Germinal center (tissue), 1 donor: Measurements from ENCODE around the gene CMTM5.
"Not testable (repeated sequence)": the region's sequence is repeated elsewhere in the genome, so short reads cannot be mapped to it uniquely, and the experiment has no call there.

Source experiments
- DNase-seq: peaks from one replicate; pipeline ENCODE4 v3.0.0; 2012; ENCODE audit warnings: mixed read lengths, low spot score

The CMTM5 gene

DNA sequence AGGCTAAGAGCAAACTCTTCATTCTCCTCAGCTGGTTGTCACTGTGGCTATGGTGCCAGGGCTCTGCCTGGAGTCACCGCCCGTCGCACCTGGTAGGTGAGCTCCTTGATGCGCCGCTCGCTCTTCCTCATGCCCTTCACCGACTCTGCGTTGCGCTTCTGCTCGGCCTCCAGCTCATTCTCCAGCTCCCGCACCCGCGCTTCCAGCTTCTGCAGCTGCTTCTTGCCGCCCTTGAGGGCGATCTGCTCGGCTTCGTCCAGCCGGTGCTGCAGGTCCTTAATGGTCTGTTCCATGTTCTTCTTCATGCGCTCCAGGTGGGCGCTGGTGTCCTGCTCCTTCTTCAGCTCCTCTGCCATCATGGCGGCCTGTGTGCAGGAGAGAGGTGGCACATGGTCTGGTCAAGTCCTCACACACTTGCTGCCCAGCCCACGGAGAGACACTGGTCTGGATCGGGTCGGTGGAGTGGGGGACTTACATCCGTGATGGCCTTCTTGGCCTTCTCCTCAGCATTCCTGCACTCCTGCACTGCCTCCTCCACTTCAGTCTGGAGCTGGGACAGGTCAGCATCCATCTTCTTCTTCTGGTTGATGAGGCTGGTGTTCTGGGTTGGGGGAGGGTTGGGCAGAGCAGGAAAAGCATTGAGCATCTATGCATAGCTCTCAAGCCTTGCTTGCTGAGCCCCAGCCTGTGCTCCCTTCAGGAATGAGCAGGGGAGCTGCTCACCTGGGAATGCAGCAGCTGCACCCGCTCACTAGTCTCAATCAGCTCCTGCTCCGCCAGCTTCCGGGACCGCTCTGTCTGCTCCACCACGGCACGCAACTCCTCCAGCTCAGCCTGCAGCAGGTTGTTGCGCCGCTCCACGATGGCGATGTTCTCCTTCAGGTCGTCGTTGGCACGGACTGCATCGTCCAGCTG lies 38.3 kb downstream of the CMTM5 start:
- no peak for DNase-seq

DNA sequence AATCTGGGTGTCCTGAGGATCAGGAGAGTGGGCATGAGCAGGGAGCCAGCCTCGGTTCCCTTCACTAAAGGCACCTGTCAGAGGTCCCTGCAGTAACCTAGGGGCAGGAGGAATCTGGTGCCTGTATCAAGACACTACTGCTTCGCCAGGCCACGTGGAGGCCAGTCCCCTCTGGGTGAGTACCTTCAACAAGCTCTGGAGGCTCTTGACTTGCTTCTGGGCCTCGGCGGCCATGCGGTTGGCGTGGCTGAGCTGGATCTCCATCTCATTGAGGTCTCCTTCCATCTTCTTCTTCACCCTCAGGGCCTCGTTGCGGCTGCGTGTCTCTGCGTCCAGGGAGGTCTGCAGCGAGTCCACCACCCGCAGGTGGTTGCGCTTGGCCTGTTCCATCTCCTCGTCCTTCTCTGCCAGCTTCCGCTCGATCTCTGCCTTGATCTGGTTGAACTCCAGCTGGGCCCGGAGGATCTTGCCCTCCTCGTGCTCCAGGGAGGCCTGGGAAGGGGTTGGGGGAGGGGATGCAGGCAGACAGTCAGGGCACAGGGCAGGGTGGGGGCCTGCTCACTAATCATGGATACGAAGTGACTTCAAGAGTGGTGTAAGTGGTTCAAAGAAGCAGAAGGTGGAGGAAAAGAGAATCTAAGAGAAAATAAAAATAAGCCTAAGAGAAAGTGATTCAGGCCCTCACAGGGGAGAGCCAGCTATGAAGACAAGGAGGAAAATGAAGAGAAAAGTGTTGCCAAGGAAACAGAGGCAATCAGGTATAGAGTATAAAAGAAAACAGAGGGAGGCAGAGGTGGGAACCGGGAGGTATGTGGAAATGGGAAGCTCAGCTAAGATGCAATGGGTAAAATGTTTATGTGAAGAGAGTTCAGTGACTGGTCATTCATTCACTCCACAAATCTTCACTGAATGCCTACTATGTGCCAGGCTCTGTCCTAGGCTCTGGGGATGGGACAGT lies 39.3 kb downstream of the CMTM5 start:
- DNase-seq: no peak

DNA sequence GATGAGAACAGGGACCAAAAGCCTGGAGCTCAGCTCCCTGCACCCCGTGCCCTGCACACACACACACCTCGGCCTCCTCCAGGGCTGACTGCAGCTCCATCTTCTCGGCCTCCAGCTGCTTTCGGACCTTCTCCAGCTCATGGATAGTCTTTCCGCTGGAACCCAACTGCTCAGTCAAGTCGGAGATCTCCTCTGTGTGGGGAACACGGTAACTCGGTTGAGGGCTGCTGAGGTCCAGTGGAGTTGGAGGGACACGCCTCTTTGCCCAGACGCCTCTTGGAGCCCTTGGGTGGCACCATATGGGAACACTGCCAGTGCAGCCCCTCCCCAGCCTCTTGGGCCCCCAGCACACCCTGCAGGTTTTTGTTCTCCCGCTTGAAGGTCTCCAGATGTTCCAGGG lies 40.0 kb downstream of the CMTM5 start:
- no peak for DNase-seq

DNA sequence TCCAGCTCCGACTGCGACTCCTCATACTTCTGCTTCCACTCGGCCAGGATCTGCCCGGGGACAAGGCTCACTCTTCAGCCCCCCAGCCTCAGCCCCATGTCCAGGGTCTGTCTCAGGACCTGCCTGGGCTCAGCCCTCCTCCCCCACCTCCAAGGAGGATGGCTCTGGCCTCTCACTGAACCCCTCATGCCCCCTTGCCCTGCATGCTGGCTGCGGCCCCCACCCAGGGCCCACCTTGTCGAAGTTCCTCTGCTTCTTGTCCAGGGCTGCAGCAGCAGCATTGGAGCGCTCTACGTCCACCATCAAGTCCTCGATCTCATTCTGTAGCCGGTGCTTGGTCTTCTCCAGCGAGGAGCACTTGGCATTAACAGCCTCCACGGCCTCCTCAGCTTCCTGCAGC lies 40.4 kb downstream of the CMTM5 start:
- not testable (repeated sequence) for DNase-seq

DNA sequence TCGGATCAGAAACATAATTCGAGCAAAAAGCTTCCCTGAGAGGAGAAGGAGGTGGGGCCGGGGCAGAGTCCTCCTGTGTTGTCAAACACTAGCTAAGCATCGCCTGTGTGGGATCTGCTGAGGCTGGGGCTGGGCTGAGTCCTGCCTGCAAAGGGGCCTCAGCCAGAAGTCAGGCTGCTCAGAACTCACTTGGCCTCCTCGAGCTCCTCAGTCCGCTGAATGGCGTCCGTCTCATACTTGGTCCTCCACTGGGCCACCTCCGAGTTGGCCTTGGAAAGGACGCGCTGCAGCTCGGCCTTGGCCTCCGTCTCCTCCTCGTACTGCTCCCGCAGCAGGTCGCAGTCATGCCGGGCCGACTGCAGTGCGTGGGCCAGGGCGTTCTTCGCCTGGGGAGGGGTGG lies 41.2 kb downstream of the CMTM5 start:
- DNase-seq: no peak

DNA sequence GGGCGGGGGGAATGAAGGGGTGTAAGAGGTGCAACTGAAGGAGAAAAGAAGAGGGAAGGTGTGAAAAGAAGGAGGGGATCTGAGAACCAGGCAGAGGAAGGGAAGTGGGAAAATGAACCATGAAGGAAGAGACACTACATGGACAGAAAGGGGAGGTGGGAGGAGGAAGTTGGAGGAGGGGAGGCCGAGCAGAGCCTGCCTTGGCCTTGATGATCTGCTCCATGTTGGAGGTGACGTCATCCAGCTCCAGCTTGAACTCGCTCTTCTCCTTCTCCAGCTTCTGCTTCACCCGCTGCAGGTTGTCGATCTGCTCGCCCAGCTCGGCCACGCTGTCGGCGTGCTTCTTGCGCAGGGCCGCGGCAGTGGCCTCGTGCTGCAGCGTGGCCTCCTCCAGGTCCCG lies 42.8 kb downstream of the CMTM5 start:
- not testable (repeated sequence) for DNase-seq

DNA sequence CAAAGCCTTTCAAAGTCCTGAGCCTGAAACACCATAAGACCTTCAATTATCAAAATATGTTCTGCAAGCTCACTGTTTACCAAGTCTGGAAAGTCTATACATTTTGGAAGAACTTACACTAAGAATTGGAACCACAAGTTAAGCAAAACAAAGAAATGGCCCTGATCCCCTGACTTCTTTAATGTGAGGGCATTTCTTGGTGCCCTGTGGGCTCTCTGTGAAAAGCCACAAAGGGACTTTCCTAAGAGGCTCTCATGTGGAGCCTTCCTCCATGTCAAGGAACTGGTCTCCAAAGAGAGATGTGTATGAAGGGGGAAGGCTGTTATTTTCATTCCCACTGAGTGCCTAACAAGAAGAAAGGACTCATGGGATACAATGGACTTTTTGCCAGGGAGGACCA lies 44.7 kb downstream of the CMTM5 start:
- DNase-seq: no peak

DNA sequence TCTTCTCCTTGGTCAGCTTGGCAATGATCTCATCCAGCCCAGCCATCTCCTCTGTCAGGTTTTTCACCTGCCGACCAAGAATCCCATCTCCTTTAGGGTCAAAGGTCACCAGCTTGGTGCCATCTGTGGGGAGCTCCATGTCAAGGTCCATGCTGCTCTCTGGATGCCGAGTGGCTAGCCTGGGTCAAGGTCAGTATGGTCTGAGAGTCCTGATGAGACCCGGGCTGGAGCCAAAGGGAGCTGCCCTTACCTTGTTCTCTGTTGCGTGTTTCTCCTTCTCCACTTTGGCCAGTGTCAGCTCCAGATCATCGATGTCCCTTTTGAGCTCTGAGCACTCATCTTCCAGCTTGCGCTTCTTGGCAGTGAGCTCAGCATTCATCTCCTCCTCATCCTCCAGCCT lies 46.8 kb downstream of the CMTM5 start:
- no peak for DNase-seq

DNA sequence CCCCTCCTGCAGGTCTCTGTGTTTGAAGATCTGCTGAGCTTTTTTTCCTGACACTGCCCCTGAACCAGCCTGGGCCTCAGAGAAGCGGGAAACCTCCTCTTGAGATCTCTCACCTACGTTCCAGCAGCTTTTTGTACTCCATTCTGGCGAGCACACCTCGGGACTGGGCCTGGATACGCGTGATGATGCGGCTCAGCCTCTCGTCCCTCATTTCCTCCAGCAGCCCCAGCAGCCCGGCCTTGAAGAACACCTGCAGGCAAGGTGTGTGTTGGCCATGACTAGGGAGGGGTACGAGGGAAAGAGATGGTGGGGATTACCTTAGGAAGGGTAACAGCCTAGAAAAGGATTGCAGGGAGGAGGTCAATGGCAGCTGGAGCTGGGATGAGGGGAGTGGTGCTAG lies 48.3 kb downstream of the CMTM5 start:
- no peak for DNase-seq

DNA sequence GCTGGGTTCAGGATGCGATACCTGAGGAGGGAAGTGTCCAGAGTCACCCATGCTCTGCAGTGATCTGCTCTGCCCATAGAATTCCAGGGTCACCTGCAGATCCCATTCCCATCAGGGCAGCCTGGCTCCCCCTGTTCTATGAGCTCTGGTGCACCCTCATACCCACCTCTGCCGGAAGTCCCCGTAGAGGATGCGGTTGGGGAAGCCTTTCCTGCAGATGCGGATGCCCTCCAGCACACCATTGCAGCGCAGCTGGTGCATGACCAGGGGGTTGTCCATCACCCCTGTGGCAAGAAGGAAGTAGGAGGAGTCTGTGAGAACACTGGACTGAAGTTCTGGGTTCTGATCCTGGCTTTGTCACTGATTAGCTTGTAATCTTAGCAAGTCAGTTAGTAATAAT lies 49.0 kb downstream of the CMTM5 start:
- DNase-seq: not testable (repeated sequence)

DNA sequence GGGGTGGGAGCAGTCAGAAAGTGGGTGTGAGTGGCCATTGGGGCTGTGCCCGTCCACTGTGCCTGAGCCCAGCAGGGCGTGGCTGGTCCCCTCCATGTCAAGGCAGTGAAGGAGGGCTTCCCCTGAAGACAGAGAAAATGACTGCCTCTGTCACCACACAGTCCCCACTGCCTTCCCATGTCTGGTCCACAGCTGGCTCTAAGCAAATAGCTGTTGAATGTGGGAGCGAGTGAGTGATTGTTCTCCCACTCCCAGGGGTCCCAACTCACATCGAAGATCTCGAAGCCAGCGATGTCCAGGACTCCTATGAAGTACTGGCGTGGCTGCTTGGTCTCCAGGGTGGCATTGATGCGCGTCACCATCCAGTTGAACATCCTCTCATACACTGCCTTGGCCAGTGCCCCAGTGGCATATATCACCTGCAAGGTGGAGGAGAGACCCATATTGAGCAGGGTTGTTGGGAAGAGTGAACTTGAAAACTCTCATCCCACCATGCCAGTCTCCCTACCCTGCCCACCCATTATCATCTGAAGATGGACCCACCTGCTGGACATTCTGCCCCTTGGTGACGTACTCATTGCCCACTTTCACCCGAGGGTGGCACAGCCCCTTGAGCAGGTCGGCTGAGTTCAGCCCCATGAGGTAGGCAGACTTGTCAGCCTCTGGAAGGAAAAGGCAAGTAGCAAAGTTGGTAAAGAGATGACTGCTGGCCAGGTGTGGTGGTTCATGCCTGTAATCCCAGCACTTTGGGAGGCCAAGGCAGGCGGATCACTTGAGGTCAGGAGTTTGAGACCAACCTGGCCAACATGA lies 52.0 kb downstream of the CMTM5 start:
- DNase-seq: no peak
